Smooth muscle cell (in vitro differentiated cells): ENCODE data around the gene EPB41L4A. TPM values are rescaled to one million over a fixed set of nuclear protein-coding genes. Genes with fewer than 3 reads are reported as not detected.
"Not testable (repeated sequence)": the region's sequence is repeated elsewhere in the genome, so short reads cannot be mapped to it uniquely, and the experiment has no call there.

Experiments used
- DNase-seq: peaks from one replicate; lab custom pipeline; 2025; ENCODE audit not compliant: unreplicated experiment; lab: John Stamatoyannopoulos, UW
- H2AFZ ChIP-seq: fragments of 200-600 bp; sonication (generic); 2 replicates; pipeline ENCODE4 v1.6.0; 2016; ENCODE audit warnings: antibody characterized with exemption, low read depth, mild to moderate bottlenecking
- H3F3A ChIP-seq: fragments of 200-600 bp; sonication (generic); 2 replicates; pipeline ENCODE4 v1.6.0; 2017; ENCODE audit warnings: antibody characterized with exemption, low read depth
- H3K27ac ChIP-seq: fragments of 200-600 bp; sonication (generic); 2 replicates; pipeline ENCODE4 v1.5.1; 2016; ENCODE audit warnings: low read depth, mild to moderate bottlenecking
- H3K27me3 ChIP-seq: fragments of 200-600 bp; sonication (generic); 2 replicates; pipeline ENCODE4 v1.6.1; 2016; ENCODE audit warnings: low read depth, mild to moderate bottlenecking
- H3K36me3 ChIP-seq: fragments of 200-600 bp; sonication (generic); 2 replicates; pipeline ENCODE4 v1.5.1; 2016; ENCODE audit warnings: low read depth
- H3K4me1 ChIP-seq: fragments of 200-600 bp; sonication (generic); 2 replicates; pipeline ENCODE4 v1.5.1; 2016; ENCODE audit warnings: low read depth
- H3K4me2 ChIP-seq: fragments of 200-600 bp; sonication (generic); 2 replicates; pipeline ENCODE4 v1.6.0; 2016; ENCODE audit warnings: mild to moderate bottlenecking
- H3K4me3 ChIP-seq: fragments of 200-600 bp; sonication (generic); 2 replicates; pipeline ENCODE4 v1.5.1; 2016; ENCODE audit warnings: mild to moderate bottlenecking
- H3K79me2 ChIP-seq: fragments of 200-600 bp; sonication (generic); 2 replicates; pipeline ENCODE4 v1.6.0; 2016; ENCODE audit warnings: low read depth, mild to moderate bottlenecking
- H3K9ac ChIP-seq: fragments of 200-600 bp; sonication (generic); 2 replicates; pipeline ENCODE4 v1.6.0; 2016; ENCODE audit warnings: low read depth
- H3K9me3 ChIP-seq: fragments of 200-600 bp; sonication (generic); replicated peaks from 2 replicates; pipeline ENCODE4 v1.5.1; 2016; ENCODE audit warnings: low read depth
- H4K20me1 ChIP-seq: fragments of 200-600 bp; sonication (generic); 2 replicates; pipeline ENCODE4 v1.6.0; 2016; ENCODE audit warnings: low read depth
- WGBS: methylation state at CpG from one replicate; pipeline ENCODE4 v1.1.7; 2016; ENCODE audit warnings: low lambda C conversion rate; 5-methylcytosine and 5-hydroxymethylcytosine counted together
- polyA plus RNA-seq: library from polyadenylated mRNA; unstranded; fragments of >200 nt; fragmentation: Nextera tagmentation; extraction: Ambion mirVana; gene quantifications from 2 replicates; pipeline ENCODE4 v1.2.1, GENCODE V29; 2016
- total RNA-seq: library from RNA; depleted of rRNA; stranded (reverse); fragments of >200 nt; gene quantifications from 2 replicates; pipeline ENCODE4 v1.2.3, GENCODE V29; 2014
- TF ChIP-seq, protein P1 (sequence below): fragments of 200-600 bp; sonication (generic); IDR thresholded peaks from 2 replicates; pipeline ENCODE4 v1.5.1; 2017; ENCODE audit warnings: borderline replicate concordance, mild to moderate bottlenecking, antibody characterized with exemption; ENCODE audit not compliant: insufficient read depth, poor library complexity, severe bottlenecking

The EPB41L4A gene
- total and polyA plus RNA-seq, 2 experiments from 2014 or later, result 2.9 to 8.9 TPM

DNA sequence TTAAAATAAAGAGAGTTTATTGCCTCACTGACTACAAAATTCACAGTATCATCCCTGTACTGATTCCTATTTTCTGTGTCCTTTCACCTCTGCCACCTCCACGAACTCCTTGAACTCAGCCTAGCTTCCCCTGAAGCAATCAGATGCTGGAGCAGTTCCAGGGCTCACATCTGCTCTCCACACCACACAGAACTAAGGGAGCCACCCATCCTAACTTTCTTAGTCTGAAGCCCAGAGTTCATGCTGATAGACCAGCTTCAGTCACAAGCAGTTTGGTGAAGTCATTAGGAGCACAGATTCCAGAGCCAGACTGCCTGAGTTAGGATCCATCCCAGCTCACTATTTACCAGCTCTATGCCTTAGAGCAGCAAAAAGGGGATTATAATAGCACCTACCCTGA, 15.6 kb upstream of the EPB41L4A start:
- H2AFZ ChIP-seq, result no peak overlapping the region
- no peaks in the 10 kb centered on the region for H3F3A ChIP-seq
- H3K9ac ChIP-seq, result no peak overlapping the region
- no peaks in the 10 kb centered on the region for H3K36me3 ChIP-seq
- no peaks in the 10 kb centered on the region for H3K9me3 ChIP-seq
- no peaks in the 10 kb centered on the region for H3K27me3 ChIP-seq
- no peak overlapping the region for H3K27ac ChIP-seq
- H3K4me1 ChIP-seq, result no peaks in the 10 kb centered on the region
- H3K4me2 ChIP-seq, result no peak overlapping the region
- DNase-seq, result no peak
- WGBS, result 86% methylated on average over 1 of the region's 1 CpG
- TF ChIP-seq, protein P1, sequence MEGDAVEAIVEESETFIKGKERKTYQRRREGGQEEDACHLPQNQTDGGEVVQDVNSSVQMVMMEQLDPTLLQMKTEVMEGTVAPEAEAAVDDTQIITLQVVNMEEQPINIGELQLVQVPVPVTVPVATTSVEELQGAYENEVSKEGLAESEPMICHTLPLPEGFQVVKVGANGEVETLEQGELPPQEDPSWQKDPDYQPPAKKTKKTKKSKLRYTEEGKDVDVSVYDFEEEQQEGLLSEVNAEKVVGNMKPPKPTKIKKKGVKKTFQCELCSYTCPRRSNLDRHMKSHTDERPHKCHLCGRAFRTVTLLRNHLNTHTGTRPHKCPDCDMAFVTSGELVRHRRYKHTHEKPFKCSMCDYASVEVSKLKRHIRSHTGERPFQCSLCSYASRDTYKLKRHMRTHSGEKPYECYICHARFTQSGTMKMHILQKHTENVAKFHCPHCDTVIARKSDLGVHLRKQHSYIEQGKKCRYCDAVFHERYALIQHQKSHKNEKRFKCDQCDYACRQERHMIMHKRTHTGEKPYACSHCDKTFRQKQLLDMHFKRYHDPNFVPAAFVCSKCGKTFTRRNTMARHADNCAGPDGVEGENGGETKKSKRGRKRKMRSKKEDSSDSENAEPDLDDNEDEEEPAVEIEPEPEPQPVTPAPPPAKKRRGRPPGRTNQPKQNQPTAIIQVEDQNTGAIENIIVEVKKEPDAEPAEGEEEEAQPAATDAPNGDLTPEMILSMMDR, result no peak
- no peaks in the 10 kb centered on the region for H4K20me1 ChIP-seq
- no peaks in the 10 kb centered on the region for H3K79me2 ChIP-seq
- H3K4me3 ChIP-seq, result no peak overlapping the region

DNA sequence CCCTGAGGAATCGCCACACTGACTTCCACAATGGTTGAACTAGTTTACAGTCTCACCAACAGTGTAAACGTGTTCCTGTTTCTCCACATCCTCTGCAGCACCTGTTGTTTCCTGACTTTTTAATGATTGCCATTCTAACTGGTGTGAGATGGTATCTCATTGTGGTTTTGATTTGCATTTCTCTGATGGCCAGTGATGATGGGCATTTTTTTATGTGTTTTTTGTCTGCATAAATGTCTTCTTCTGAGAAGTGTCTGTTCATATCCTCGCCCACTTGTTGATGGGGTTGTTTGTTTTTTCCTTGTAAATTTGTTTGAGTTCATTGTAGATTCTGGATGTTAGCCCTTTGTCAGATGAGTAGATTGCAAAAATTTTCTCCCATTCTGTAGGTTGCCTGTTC, 7.1 kb upstream of the EPB41L4A start:
- H3K4me3 ChIP-seq, H3K4me1 ChIP-seq, H2AFZ ChIP-seq, H3K27ac ChIP-seq, H4K20me1 ChIP-seq, H3K27me3 ChIP-seq, DNase-seq, H3K79me2 ChIP-seq, H3K9ac ChIP-seq, H3K36me3 ChIP-seq, H3K9me3 ChIP-seq, H3F3A ChIP-seq, H3K4me2 ChIP-seq: not testable (repeated sequence)
- 94% methylated on average over 3 of the region's 3 CpGs for WGBS

DNA sequence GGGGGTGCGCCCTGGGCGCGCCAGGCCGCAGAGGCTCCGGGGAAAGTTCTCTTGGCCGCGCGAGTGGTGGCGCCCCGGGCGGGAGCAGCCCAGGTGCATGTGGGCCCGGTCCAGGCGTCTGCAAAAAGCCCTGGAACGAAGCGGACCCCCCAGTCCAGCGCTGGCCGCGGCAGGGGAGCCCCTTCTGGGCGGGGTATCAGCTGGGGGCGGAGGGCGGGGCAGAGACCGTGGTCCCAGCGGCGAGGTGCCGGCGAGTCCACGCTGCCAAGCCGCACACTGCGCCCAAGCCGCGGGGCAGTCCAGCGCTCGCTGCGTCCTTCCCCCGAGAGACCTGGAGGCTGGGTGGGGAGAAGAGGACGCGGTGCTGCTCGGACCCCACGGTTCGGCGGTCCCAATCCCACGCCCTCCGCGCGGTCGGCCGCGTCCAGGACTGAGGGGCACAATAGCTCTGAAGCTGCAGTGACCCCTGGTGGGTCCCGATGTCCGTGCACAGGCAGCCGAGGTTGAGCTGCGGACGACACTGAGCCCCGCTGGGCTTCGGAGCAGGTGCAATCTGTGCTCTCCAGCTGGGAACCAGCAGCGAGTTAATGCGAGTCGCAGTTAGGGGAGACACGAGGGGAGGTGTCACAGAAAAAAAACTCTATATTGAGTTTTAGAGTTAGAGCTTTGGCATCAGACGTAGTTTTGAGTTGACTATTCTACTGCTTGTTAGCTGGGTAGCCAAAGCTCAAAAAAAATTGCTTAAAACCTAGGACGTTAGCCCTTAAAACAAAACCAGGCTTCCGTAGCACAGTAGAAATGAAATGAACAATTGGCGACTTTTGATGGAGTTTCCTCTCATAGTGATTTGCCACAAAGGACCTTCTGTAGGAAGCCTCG, 1.1 kb upstream of the EPB41L4A start:
- Histone ChIP-seq H3K27me3 (peaks cover 15% of the 10 kb centered on the region), H3F3A (no peaks in the 10 kb centered on the region), H3K79me2 (peaks cover 6% of the 10 kb centered on the region), H3K4me3 (peak overlapping the region; percentile 92), H3K4me1 (no peaks in the 10 kb centered on the region), H2AFZ (peak overlapping the region; percentile 97), H3K9me3 (no peaks in the 10 kb centered on the region), H3K4me2 (peak overlapping the region; percentile 96), H4K20me1 (no peaks in the 10 kb centered on the region), H3K9ac (no peak overlapping the region), H3K36me3 (no peaks in the 10 kb centered on the region), H3K27ac (no peak overlapping the region)
- DNase-seq, result peak; percentile 50
- TF ChIP-seq, protein P1, result peak; percentile 70
- 4% methylated on average over 46 of the region's 64 CpGs for WGBS

DNA sequence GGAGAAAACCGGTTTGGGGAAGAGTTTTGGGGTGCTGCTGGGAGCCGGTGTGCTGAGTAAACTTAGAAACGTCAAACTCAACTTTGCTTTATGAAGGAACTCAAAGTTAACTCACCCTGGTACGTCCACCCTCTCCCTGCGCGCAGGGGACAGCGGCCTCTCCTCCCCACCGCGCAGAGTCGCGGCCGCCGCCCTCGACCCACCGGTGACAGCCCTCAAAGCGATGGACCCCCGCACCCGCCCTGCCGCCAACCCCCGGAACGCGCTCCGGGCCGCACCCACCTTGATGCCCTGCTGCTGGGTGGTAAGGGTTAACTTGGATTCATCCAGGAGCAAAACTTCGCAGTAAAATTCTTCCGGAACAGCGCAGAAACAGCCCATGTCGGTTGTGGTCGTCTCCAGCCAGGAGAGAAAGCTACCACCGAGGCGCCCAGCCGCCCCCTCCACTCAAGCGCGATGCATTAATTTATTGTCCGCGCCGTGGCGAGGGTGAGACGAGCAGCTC, 366 bp downstream of the EPB41L4A start:
- peaks cover 6% of the 10 kb centered on the region for H3K79me2 ChIP-seq
- H3K27ac ChIP-seq, result no peak overlapping the region
- H2AFZ ChIP-seq, result peak overlapping the region; percentile 97
- no peaks in the 10 kb centered on the region for H3K36me3 ChIP-seq
- no peaks in the 10 kb centered on the region for H4K20me1 ChIP-seq
- peak overlapping the region; percentile 27 for H3K9ac ChIP-seq
- 2% methylated on average over 34 of the region's 39 CpGs for WGBS
- peak overlapping the region; percentile 92 for H3K4me3 ChIP-seq
- no peak for DNase-seq
- no peaks in the 10 kb centered on the region for H3F3A ChIP-seq
- TF ChIP-seq, protein P1, result no peak
- H3K27me3 ChIP-seq, result peaks cover 12% of the 10 kb centered on the region
- H3K4me1 ChIP-seq, result no peaks in the 10 kb centered on the region
- H3K4me2 ChIP-seq, result peak overlapping the region; percentile 96
- H3K9me3 ChIP-seq, result no peaks in the 10 kb centered on the region
